Measurements from ENCODE around the gene CALCB.

Gene CALCB

GRCh38 chr11:15104166-15104565 is 30.8 kb downstream of the CALCB start:
- TF ChIP-seq CTCF (IDR thresholded peaks at IDR 0.05) (no peak), ZFX (IDR thresholded peaks at IDR 0.05; ENCODE audit: borderline replicate concordance) (no peak)
- no peak overlapping the region for H3K27ac ChIP-seq

GRCh38 chr11:15106201-15106965 is 33.0 kb downstream of the CALCB start:
- TF ChIP-seq ZFX (IDR thresholded peaks at IDR 0.05; ENCODE audit: borderline replicate concordance) (no peak), CTCF (IDR thresholded peaks at IDR 0.05) (no peak)
- no peak overlapping the region for H3K27ac ChIP-seq

- H3K27ac ChIP-seq = no peak overlapping the region
Measured at GRCh38 chr11:15107730-15108515, 34.5 kb downstream of the CALCB start.

GRCh38 chr11:15108592-15109130 is 35.3 kb downstream of the CALCB start:
- no peak overlapping the region for H3K27ac ChIP-seq
- TF ChIP-seq CTCF (IDR thresholded peaks at IDR 0.05) (no peak), ZFX (IDR thresholded peaks at IDR 0.05; ENCODE audit: borderline replicate concordance) (no peak)

More at GRCh38 chr11:15107730-15108515, 34.5 kb downstream of the CALCB start:
- TF ChIP-seq ZFX (IDR thresholded peaks at IDR 0.05; ENCODE audit: borderline replicate concordance) (no peak), CTCF (IDR thresholded peaks at IDR 0.05) (no peak)

GRCh38 chr11:15109602-15110001 is 36.2 kb downstream of the CALCB start:
- TF ChIP-seq ZFX (IDR thresholded peaks at IDR 0.05; ENCODE audit: borderline replicate concordance) (no peak), CTCF (IDR thresholded peaks at IDR 0.05) (no peak)
- H3K27ac ChIP-seq = no peak overlapping the region

- H3K27ac ChIP-seq = no peak overlapping the region
- TF ChIP-seq CTCF (IDR thresholded peaks at IDR 0.05) = no peak
- TF ChIP-seq ZFX (IDR thresholded peaks at IDR 0.05; ENCODE audit: borderline replicate concordance) = no peak
Measured at GRCh38 chr11:15111215-15111614, 37.8 kb downstream of the CALCB start.
